HT-29 (cell line): ENCODE results near the gene BIRC5. TPM values are rescaled to one million over a fixed set of nuclear protein-coding genes. Genes with fewer than 3 reads are reported as not detected.
"Not testable (repeated sequence)": the region's sequence is repeated elsewhere in the genome, so short reads cannot be mapped to it uniquely, and the experiment has no call there.

Experiments
- DNase-seq: peaks from one replicate; pipeline ENCODE4 v3.0.0-alpha.2; 2015; ENCODE audit warnings: low spot score
- total RNA-seq: library from RNA; depleted of rRNA; stranded (reverse); fragments of >200 nt; shearing (Covaris generic); gene quantifications from 2 replicates; pipeline ENCODE4 v1.2.3, GENCODE V29; 2014

Gene BIRC5
- total RNA-seq, 1 experiment from 2014 or later, result 114 TPM

- DNase-seq, result no peak
Measured at GRCh38 chr17:78239489-78239931, 25.5 kb downstream of the BIRC5 start.

- DNase-seq, result no peak
Measured at GRCh38 chr17:78240012-78240655, 26.1 kb downstream of the BIRC5 start.

GRCh38 chr17:78240839-78241238 is 26.8 kb downstream of the BIRC5 start:
- no peak for DNase-seq

GRCh38 chr17:78241277-78242023 is 27.4 kb downstream of the BIRC5 start:
- peak; percentile 58 for DNase-seq

- no peak for DNase-seq
Measured at GRCh38 chr17:78242024-78242742, 28.1 kb downstream of the BIRC5 start.

GRCh38 chr17:78247304-78247703 is 33.3 kb downstream of the BIRC5 start:
- DNase-seq, result no peak

GRCh38 chr17:78248051-78248914 is 34.2 kb downstream of the BIRC5 start:
- DNase-seq, result no peak

GRCh38 chr17:78249074-78249817 is 35.2 kb downstream of the BIRC5 start:
- DNase-seq, result no peak

- DNase-seq, result no peak
Measured at GRCh38 chr17:78249818-78250806, 36.1 kb downstream of the BIRC5 start.

GRCh38 chr17:78250891-78251772 is 37.1 kb downstream of the BIRC5 start:
- peak; percentile 92 for DNase-seq

GRCh38 chr17:78251773-78252103 is 37.7 kb downstream of the BIRC5 start:
- no peak for DNase-seq

GRCh38 chr17:78252111-78252634 is 38.1 kb downstream of the BIRC5 start:
- DNase-seq, result no peak

GRCh38 chr17:78252701-78253635 is 38.9 kb downstream of the BIRC5 start:
- DNase-seq, result no peak

GRCh38 chr17:78253636-78253945 is 39.5 kb downstream of the BIRC5 start:
- DNase-seq, result not testable (repeated sequence)

- peak; percentile 70 for DNase-seq
Measured at GRCh38 chr17:78253946-78254672, 40.1 kb downstream of the BIRC5 start.

GRCh38 chr17:78255029-78255656 is 41.1 kb downstream of the BIRC5 start:
- DNase-seq, result no peak
